Measurements from ENCODE around the gene CLEC1A.

CLEC1A gene

GRCh38 chr12:10072131-10072530 is 26.7 kb downstream of the CLEC1A start:
- no peaks in the 10 kb centered on the region for H3K9me3 ChIP-seq (ENCODE audit: insufficient read depth, low read length, severe bottlenecking)
- H3K4me2 ChIP-seq (ENCODE audit: insufficient read depth, low read length): no peak overlapping the region
- H3K79me2 ChIP-seq (ENCODE audit: insufficient read depth, low read length): no peaks in the 10 kb centered on the region
- DNase-seq: no peak
- H3K9ac ChIP-seq (ENCODE audit: low read depth, low read length): no peak overlapping the region
- H3K27me3 ChIP-seq (ENCODE audit: insufficient read depth, low read length, poor library complexity): peaks cover 22% of the 10 kb centered on the region
- TF ChIP-seq, protein P1, sequence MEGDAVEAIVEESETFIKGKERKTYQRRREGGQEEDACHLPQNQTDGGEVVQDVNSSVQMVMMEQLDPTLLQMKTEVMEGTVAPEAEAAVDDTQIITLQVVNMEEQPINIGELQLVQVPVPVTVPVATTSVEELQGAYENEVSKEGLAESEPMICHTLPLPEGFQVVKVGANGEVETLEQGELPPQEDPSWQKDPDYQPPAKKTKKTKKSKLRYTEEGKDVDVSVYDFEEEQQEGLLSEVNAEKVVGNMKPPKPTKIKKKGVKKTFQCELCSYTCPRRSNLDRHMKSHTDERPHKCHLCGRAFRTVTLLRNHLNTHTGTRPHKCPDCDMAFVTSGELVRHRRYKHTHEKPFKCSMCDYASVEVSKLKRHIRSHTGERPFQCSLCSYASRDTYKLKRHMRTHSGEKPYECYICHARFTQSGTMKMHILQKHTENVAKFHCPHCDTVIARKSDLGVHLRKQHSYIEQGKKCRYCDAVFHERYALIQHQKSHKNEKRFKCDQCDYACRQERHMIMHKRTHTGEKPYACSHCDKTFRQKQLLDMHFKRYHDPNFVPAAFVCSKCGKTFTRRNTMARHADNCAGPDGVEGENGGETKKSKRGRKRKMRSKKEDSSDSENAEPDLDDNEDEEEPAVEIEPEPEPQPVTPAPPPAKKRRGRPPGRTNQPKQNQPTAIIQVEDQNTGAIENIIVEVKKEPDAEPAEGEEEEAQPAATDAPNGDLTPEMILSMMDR (IDR thresholded peaks at IDR 0.05; ENCODE audit: borderline replicate concordance, extremely low read depth, low read length, poor library complexity, severe bottlenecking): no peak
- no peak for TF ChIP-seq EZH2 (IDR thresholded peaks at IDR 0.05; ENCODE audit: borderline replicate concordance, low read depth, low read length, severe bottlenecking)
- H2AFZ ChIP-seq (ENCODE audit: low read depth, low read length): no peak overlapping the region
- H3K36me3 ChIP-seq (ENCODE audit: insufficient read depth, low read length): no peaks in the 10 kb centered on the region
- no peak overlapping the region for H3K27ac ChIP-seq (ENCODE audit: low read length)
- H3K4me3 ChIP-seq (ENCODE audit: low read depth in 1 of 2, low read length in 2 of 2): no peak overlapping the region
- no peaks in the 10 kb centered on the region for H3K4me1 ChIP-seq (ENCODE audit: insufficient read depth, low read length)
- no peak for ATAC-seq (ENCODE audit: insufficient read depth, low read depth)
- no peaks in the 10 kb centered on the region for H4K20me1 ChIP-seq (ENCODE audit: insufficient read depth, low read length)

DNA sequence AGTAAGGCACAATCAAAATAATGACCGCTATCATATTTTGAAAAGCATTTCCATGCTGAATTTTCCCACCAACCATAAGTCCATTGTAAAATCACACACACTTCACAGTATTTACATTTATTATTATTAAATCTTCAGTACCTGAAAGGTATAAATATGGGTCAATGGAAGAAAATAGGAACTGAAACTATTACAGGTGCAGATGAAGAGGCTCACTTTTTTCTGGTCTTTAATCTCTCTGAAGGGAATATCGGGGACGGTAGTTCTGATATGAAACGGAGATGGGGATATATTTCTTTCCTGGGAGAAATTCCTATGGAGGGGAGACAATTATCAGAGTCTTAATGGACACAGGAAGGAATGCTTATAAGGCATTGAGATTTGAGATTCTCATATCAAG is 28.4 kb downstream of the CLEC1A start:
- Histone ChIP-seq H3K79me2 (ENCODE audit: insufficient read depth, low read length) (no peaks in the 10 kb centered on the region), H3K27me3 (ENCODE audit: insufficient read depth, low read length, poor library complexity) (peaks cover 20% of the 10 kb centered on the region), H3K4me1 (ENCODE audit: insufficient read depth, low read length) (no peaks in the 10 kb centered on the region), H3K4me3 (ENCODE audit: low read depth in 1 of 2, low read length in 2 of 2) (no peak overlapping the region), H3K9ac (ENCODE audit: low read depth, low read length) (no peak overlapping the region), H3K36me3 (ENCODE audit: insufficient read depth, low read length) (no peaks in the 10 kb centered on the region), H3K27ac (ENCODE audit: low read length) (no peak overlapping the region), H3K9me3 (ENCODE audit: insufficient read depth, low read length, severe bottlenecking) (no peaks in the 10 kb centered on the region), H3K4me2 (ENCODE audit: insufficient read depth, low read length) (no peak overlapping the region), H4K20me1 (ENCODE audit: insufficient read depth, low read length) (no peaks in the 10 kb centered on the region), H2AFZ (ENCODE audit: low read depth, low read length) (no peak overlapping the region)
- ATAC-seq (ENCODE audit: insufficient read depth, low read depth): no peak
- TF ChIP-seq EZH2 (IDR thresholded peaks at IDR 0.05; ENCODE audit: borderline replicate concordance, low read depth, low read length, severe bottlenecking): no peak
- TF ChIP-seq, protein P1 (IDR thresholded peaks at IDR 0.05; ENCODE audit: borderline replicate concordance, extremely low read depth, low read length, poor library complexity, severe bottlenecking): no peak
- no peak for DNase-seq

GRCh38 chr12:10069976-10070375 is 28.8 kb downstream of the CLEC1A start:
- Histone ChIP-seq H2AFZ (ENCODE audit: low read depth, low read length) (no peak overlapping the region), H3K4me3 (ENCODE audit: low read depth in 1 of 2, low read length in 2 of 2) (no peak overlapping the region), H3K36me3 (ENCODE audit: insufficient read depth, low read length) (no peaks in the 10 kb centered on the region), H3K4me1 (ENCODE audit: insufficient read depth, low read length) (no peaks in the 10 kb centered on the region), H3K27me3 (ENCODE audit: insufficient read depth, low read length, poor library complexity) (peaks cover 15% of the 10 kb centered on the region), H3K9me3 (ENCODE audit: insufficient read depth, low read length, severe bottlenecking) (no peaks in the 10 kb centered on the region), H4K20me1 (ENCODE audit: insufficient read depth, low read length) (no peaks in the 10 kb centered on the region), H3K4me2 (ENCODE audit: insufficient read depth, low read length) (no peak overlapping the region), H3K79me2 (ENCODE audit: insufficient read depth, low read length) (no peaks in the 10 kb centered on the region), H3K9ac (ENCODE audit: low read depth, low read length) (no peak overlapping the region), H3K27ac (ENCODE audit: low read length) (no peak overlapping the region)
- TF ChIP-seq, protein P1 (IDR thresholded peaks at IDR 0.05; ENCODE audit: borderline replicate concordance, extremely low read depth, low read length, poor library complexity, severe bottlenecking): no peak
- no peak for TF ChIP-seq EZH2 (IDR thresholded peaks at IDR 0.05; ENCODE audit: borderline replicate concordance, low read depth, low read length, severe bottlenecking)
- ATAC-seq (ENCODE audit: insufficient read depth, low read depth) (no peak), DNase-seq (no peak)

DNA sequence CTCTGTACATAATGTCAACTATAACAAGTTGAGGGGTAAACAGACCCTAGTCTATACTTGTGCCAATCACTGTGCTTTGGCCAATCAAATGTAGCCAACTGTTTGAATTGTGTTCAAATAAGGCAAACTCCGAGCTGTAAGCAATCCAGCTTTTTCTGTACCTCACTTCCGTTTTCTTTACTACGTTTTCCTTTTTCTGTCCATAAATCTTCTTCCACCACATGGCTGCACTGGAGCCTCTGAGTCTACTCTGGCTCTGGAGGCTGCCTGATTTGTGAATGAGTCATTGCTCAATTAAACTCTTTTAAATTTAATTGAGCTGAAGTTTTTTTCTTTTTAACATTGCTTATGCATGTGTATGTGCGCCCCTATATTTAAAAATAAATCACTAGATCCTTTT is 29.7 kb downstream of the CLEC1A start:
- ATAC-seq (ENCODE audit: insufficient read depth, low read depth) (no peak), DNase-seq (no peak)
- no peaks in the 10 kb centered on the region for H3K4me1 ChIP-seq (ENCODE audit: insufficient read depth, low read length)
- H3K9me3 ChIP-seq (ENCODE audit: insufficient read depth, low read length, severe bottlenecking): no peaks in the 10 kb centered on the region
- H3K27ac ChIP-seq (ENCODE audit: low read length): no peak overlapping the region
- H3K79me2 ChIP-seq (ENCODE audit: insufficient read depth, low read length): no peaks in the 10 kb centered on the region
- H3K9ac ChIP-seq (ENCODE audit: low read depth, low read length): no peak overlapping the region
- H3K4me3 ChIP-seq (ENCODE audit: low read depth in 1 of 2, low read length in 2 of 2): no peak overlapping the region
- H3K4me2 ChIP-seq (ENCODE audit: insufficient read depth, low read length): no peak overlapping the region
- H4K20me1 ChIP-seq (ENCODE audit: insufficient read depth, low read length): no peaks in the 10 kb centered on the region
- no peaks in the 10 kb centered on the region for H3K36me3 ChIP-seq (ENCODE audit: insufficient read depth, low read length)
- TF ChIP-seq, protein P1 (IDR thresholded peaks at IDR 0.05; ENCODE audit: borderline replicate concordance, extremely low read depth, low read length, poor library complexity, severe bottlenecking): no peak
- no peak for TF ChIP-seq EZH2 (IDR thresholded peaks at IDR 0.05; ENCODE audit: borderline replicate concordance, low read depth, low read length, severe bottlenecking)
- peaks cover 15% of the 10 kb centered on the region for H3K27me3 ChIP-seq (ENCODE audit: insufficient read depth, low read length, poor library complexity)
- H2AFZ ChIP-seq (ENCODE audit: low read depth, low read length): no peak overlapping the region

Data from DND-41 (cell line).